ENCODE measurements around the gene SFRP2.

The SFRP2 gene

DNA sequence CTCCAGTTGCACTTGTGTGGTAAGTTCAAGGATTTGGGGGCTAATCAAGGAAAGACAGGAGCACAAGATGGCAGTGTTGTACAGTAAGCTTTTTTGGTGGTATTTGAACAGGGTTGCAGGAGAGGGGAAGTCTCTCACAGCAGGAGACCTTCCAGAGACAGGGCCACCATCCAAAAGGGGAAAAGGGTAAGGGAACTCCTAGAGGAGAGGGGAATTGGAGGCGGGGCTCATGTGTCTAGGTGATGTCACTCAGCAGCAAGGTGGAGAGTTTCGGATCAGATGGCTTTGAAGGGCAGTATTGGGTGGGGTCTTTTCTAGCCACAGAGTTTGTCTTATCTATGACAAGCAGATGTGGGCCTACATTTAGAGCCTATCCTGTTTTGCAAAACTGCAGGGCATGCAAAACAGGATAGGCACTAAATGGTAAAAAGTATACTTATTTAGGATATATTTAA lies 15.6 kb downstream of the SFRP2 start:
- Histone ChIP-seq H3K27ac (ENCODE audit: low read depth, low read length) (no peak overlapping the region), H3K9me2 (replicated peaks; ENCODE audit: insufficient read depth, low read length) (no peaks in the 10 kb centered on the region), H3K36me3 (ENCODE audit: low read length) (no peaks in the 10 kb centered on the region), H2AFZ (ENCODE audit: low read depth, low read length, severe bottlenecking) (no peak overlapping the region), H3F3A (ENCODE audit: insufficient read depth) (no peaks in the 10 kb centered on the region), H3K9ac (ENCODE audit: low read length) (no peak overlapping the region), H3K9me3 (ENCODE audit: insufficient read depth, low read length) (no peaks in the 10 kb centered on the region), H3K4me3 (ENCODE audit: insufficient read depth, low read length, poor library complexity, severe bottlenecking) (no peak overlapping the region), H4K20me1 (ENCODE audit: low read depth, low read length) (no peaks in the 10 kb centered on the region), H3K4me2 (ENCODE audit: low read depth, low read length, poor library complexity, severe bottlenecking) (no peak overlapping the region), H3K27me3 (ENCODE audit: low read length) (no peaks in the 10 kb centered on the region), H3K79me2 (ENCODE audit: insufficient read depth, low read length) (no peaks in the 10 kb centered on the region)
- no peak for TF ChIP-seq EZH2phosphoT487 (conservative IDR thresholded peaks at IDR 0.05; ENCODE audit: low read length)
- TF ChIP-seq, protein P1, sequence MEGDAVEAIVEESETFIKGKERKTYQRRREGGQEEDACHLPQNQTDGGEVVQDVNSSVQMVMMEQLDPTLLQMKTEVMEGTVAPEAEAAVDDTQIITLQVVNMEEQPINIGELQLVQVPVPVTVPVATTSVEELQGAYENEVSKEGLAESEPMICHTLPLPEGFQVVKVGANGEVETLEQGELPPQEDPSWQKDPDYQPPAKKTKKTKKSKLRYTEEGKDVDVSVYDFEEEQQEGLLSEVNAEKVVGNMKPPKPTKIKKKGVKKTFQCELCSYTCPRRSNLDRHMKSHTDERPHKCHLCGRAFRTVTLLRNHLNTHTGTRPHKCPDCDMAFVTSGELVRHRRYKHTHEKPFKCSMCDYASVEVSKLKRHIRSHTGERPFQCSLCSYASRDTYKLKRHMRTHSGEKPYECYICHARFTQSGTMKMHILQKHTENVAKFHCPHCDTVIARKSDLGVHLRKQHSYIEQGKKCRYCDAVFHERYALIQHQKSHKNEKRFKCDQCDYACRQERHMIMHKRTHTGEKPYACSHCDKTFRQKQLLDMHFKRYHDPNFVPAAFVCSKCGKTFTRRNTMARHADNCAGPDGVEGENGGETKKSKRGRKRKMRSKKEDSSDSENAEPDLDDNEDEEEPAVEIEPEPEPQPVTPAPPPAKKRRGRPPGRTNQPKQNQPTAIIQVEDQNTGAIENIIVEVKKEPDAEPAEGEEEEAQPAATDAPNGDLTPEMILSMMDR (IDR thresholded peaks at IDR 0.05; ENCODE audit: insufficient read depth, low read length, poor library complexity, severe bottlenecking) = no peak

DNA sequence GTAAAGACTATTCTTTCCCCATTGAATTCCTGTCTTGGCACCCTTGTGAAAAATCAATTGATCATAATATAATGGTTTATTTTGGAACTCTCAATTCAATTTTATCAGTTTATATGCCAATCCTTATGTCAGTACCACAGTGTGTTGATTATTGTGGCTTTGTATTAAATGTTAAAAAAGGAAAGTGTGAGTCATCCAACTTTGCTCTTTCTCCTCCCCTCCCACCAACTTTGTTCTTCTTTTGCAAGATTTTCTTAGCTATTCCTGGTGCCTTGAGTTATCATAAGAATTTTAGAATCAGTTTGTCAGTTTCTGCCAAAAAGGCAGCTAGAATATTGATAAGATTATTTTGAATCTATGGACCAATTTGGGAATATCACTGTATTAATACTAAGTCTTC lies 17.8 kb downstream of the SFRP2 start:
- Histone ChIP-seq H3K9ac (ENCODE audit: low read length) (no peak overlapping the region), H3K4me2 (ENCODE audit: low read depth, low read length, poor library complexity, severe bottlenecking) (no peak overlapping the region)
- TF ChIP-seq EZH2phosphoT487 (conservative IDR thresholded peaks at IDR 0.05; ENCODE audit: low read length) = no peak
- TF ChIP-seq, protein P1 (IDR thresholded peaks at IDR 0.05; ENCODE audit: insufficient read depth, low read length, poor library complexity, severe bottlenecking) = no peak

DNA sequence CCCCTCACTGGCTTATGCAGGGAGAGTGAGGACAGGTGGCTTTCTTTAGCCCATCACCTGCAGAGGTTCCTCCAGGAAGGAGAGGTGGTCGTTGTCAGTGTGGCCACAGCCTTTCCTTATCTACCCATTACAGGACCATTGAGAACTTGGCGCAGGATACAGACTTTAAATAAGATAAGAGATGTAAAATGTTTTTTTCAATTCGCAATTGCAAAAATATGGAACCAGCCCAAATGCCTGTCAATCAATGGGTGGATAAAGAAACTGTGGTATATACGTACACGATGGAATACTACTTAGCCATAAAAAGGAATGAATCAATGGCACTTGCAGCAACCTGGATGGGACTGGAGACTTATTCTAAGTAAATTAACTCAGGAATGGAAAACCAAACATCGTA lies 22.1 kb downstream of the SFRP2 start:
- TF ChIP-seq, protein P1 (IDR thresholded peaks at IDR 0.05; ENCODE audit: insufficient read depth, low read length, poor library complexity, severe bottlenecking) = no peak
- TF ChIP-seq EZH2phosphoT487 (conservative IDR thresholded peaks at IDR 0.05; ENCODE audit: low read length) = no peak
- H3F3A ChIP-seq (ENCODE audit: insufficient read depth) = no peaks in the 10 kb centered on the region
- H3K9ac ChIP-seq (ENCODE audit: low read length) = no peak overlapping the region
- no peak overlapping the region for H2AFZ ChIP-seq (ENCODE audit: low read depth, low read length, severe bottlenecking)
- no peak overlapping the region for H3K27ac ChIP-seq (ENCODE audit: low read depth, low read length)
- H3K27me3 ChIP-seq (ENCODE audit: low read length) = no peaks in the 10 kb centered on the region
- no peaks in the 10 kb centered on the region for H3K9me3 ChIP-seq (ENCODE audit: insufficient read depth, low read length)
- H3K9me2 ChIP-seq (replicated peaks; ENCODE audit: insufficient read depth, low read length) = no peaks in the 10 kb centered on the region
- no peaks in the 10 kb centered on the region for H3K79me2 ChIP-seq (ENCODE audit: insufficient read depth, low read length)
- no peak overlapping the region for H3K4me2 ChIP-seq (ENCODE audit: low read depth, low read length, poor library complexity, severe bottlenecking)
- no peak overlapping the region for H3K4me3 ChIP-seq (ENCODE audit: insufficient read depth, low read length, poor library complexity, severe bottlenecking)
- H3K36me3 ChIP-seq (ENCODE audit: low read length) = no peaks in the 10 kb centered on the region
- H4K20me1 ChIP-seq (ENCODE audit: low read depth, low read length) = no peaks in the 10 kb centered on the region

More for the DNA sequence above, 17.8 kb downstream of the SFRP2 start:
- H3K27me3 ChIP-seq (ENCODE audit: low read length) = no peaks in the 10 kb centered on the region
- no peaks in the 10 kb centered on the region for H3K79me2 ChIP-seq (ENCODE audit: insufficient read depth, low read length)
- H4K20me1 ChIP-seq (ENCODE audit: low read depth, low read length) = no peaks in the 10 kb centered on the region
- H3F3A ChIP-seq (ENCODE audit: insufficient read depth) = no peaks in the 10 kb centered on the region
- H2AFZ ChIP-seq (ENCODE audit: low read depth, low read length, severe bottlenecking) = no peak overlapping the region
- no peak overlapping the region for H3K4me3 ChIP-seq (ENCODE audit: insufficient read depth, low read length, poor library complexity, severe bottlenecking)
- H3K9me3 ChIP-seq (ENCODE audit: insufficient read depth, low read length) = no peaks in the 10 kb centered on the region
- H3K27ac ChIP-seq (ENCODE audit: low read depth, low read length) = no peak overlapping the region
- no peaks in the 10 kb centered on the region for H3K36me3 ChIP-seq (ENCODE audit: low read length)
- no peaks in the 10 kb centered on the region for H3K9me2 ChIP-seq (replicated peaks; ENCODE audit: insufficient read depth, low read length)
